Left colon (tissue), 2 donors: ENCODE measurements around the gene EGR1. TPM values are rescaled to one million over a fixed set of nuclear protein-coding genes. Genes with fewer than 3 reads are reported as not detected.
A peak's percentile ranks its signal among the peaks of the same experiment; 100 is the strongest.
"Not testable (repeated sequence)": the region's sequence is repeated elsewhere in the genome, so short reads cannot be mapped to it uniquely, and the experiment has no call there.

Experiments
- ATAC-seq: fragments of 200-7000 bp; cut with Tn5 transposase; one replicate; pipeline ENCODE4 v1.9.1; 2020; ENCODE audit warnings: mild to moderate bottlenecking, moderate library complexity
- DNase-seq, 2 donors: peaks; one replicate each; pipeline ENCODE4 v3.0.0-alpha.2; 2020
- intact Hi-C, 2 donors: fragments of 100-400 bp; cut with DNase I in 1 of 2; cut with micrococcal nuclease in 1 of 2; formaldehyde crosslinking; loops; one replicate each; pipeline versions ENCODE4 v1.11.2 to v1.14.0; 2022; cut with DNase I, micrococcal nuclease
- total RNA-seq, 2 donors: library from RNA; stranded (reverse); fragmentation: NEBNext Ultra II Directional; extraction: Animal tissue kit (Norgen Biotek cat#: 25700); gene quantifications; one replicate each; pipeline ENCODE4 v1.2.1, GENCODE V29; 2021
- donor health status: DM: no; HTN: no; CAD: no.
- donor health status: DM: yes; HTN: yes; CAD: no.

Gene EGR1
- total RNA-seq, 2 donors from 2014 or later = 29.8 to 102 TPM

DNA sequence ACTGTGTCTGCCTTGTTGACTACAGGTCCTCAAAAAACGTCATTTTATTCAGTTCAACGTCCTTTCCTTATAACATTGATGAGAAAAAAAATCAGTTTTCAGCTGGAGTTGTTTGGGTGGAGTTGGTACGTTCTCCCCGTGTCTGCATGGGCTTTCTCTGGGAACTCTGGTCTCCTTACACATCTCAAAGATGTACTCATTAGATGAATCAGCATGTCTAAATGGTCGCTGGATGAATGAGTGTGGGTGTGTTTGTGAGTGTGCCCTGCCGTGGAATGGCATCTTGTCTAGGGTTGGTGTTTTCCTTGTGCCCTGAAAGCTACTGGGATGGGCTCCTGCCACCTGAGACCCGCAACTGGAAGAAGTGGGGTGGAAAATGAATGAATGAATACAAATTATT is 30.1 kb downstream of the EGR1 start:
- ATAC-seq (no peak), DNase-seq (no peak)
- intact Hi-C loops = no loop called here

DNA sequence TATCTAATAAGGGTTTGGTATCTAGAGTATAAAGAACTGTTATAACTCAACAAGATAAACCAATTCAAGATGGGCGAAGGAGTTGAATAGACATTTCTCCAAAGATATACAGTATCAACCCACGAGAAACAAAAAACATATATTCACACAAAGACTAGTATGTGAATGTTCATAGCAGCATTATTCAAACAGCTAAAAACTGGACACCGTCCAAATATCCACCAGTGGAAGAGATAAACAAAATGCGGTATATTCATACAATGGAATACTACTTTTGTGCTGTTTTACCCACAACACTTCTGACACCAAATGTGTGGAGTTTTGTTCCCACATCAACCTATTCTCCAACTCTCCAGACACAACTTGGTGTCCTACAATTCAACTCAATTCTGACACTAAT is 33.1 kb downstream of the EGR1 start:
- DNase-seq (no peak), ATAC-seq (no peak)
- intact Hi-C loops = no loop called here

DNA sequence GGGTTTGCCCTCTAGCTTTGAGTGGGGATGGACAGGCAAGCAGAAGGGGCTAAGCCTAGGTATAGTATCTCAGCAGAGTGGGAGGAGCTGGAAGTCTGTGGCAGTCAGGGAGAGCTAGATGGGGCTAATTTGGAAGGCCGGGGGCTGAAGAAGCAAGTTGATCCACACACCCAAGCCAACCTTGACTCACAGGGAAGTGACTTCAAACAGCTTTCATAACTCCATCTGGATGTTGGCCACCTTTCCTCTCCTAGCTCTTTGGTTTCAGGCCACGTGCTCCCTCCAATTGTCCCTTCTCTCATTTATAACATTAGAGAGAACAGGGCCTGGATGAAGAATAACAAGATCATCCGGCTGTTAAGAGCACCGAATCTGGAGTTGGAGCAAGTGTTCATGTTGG is 36.8 kb downstream of the EGR1 start:
- ATAC-seq (no peak), DNase-seq (no peak)
- intact Hi-C loops = loop anchor here (5.0 to 10.0 kb wide), 2 partner anchors 50 to 57 kb away; no protein-coding TSS in a partner anchor

DNA sequence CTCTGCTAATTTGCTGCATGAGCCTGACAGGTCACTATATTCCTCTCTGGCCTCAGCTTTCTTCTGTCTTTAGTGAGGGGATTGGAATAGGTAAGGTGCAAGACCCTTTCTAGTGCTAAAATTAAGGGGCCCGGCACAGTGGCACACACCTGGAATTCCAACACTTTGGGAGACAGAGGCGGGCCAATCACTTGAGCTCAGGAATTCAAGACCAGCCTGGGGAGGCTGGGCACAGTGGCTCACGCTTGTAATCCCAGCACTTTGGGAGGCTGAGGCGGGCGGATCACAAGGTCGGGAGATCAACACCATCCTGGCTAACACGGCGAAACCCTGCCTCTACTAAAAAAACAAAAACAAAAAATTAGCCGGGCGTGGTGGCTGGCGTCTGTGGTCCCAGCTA is 37.2 kb downstream of the EGR1 start:
- ATAC-seq (no peak), DNase-seq (no peak)
- intact Hi-C loops = loop anchor here (5.0 to 10.0 kb wide), 2 partner anchors 50 to 58 kb away; no protein-coding TSS in a partner anchor

DNA sequence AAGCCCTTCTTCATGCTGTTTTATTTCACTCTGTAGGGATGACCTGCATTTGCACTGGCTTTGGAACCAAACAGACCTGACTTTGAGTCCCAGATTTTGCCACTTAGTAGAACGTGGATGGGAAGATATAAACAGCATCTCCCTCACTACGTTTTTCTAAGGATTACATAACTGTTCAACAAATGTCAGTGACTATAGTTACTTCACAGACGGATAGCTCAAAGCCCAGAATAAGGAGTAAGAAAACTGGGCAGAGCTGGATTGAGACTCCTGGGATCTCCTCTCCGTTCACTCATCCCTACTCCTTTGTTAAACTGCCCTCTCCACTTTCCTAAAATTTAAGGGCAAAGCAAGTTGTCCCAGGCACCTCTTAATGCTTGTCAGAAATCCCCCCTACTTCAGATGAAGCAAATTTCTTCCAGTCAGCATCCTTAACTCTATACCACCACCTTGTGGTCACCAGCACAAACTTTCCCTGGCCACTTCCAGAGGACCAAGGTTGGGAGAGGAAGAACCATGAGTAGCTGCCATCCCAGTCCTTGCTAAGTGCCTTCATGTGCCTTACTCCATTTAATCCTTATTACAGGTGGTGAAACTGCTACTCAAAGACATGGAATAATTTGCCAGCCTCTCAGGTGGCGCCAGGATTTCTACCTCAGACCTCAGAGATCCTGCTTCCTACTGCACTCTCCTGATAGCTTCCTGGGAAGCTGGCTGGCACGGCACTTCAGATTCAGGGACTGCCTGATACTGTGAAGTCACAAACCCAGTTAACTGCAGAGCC is 38.4 kb downstream of the EGR1 start:
- intact Hi-C loops = loop anchor here (5.0 to 10.0 kb wide), 2 partner anchors 51 to 59 kb away; no protein-coding TSS in a partner anchor
- DNase-seq (peak in 1 of 2 donors; percentile 15), ATAC-seq (peak; percentile 87)

DNA sequence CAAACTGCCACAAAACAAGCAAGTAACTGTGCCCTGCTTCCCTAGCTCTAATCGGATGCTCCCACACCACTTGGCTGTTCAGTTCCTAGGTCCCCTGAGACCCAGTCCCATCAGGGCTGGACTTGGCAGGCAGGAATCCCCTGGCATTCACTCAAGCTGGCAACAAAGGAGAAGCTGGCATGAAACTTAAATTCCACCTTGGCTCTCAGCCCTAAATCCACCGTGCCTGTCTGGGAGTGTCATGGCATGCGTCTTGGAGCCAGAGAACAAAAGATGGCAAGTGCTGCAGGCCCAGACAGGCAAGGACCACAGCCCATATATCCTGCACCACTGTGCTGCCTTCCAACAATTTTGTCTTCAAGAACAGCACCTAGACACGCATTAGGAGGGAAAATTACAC is 39.5 kb downstream of the EGR1 start:
- intact Hi-C loops = loop anchor here (5.0 to 10.0 kb wide), 2 partner anchors 52 to 60 kb away; no protein-coding TSS in a partner anchor
- ATAC-seq = peak; percentile 15
- DNase-seq = peak in 1 of 2 donors; percentile 27

DNA sequence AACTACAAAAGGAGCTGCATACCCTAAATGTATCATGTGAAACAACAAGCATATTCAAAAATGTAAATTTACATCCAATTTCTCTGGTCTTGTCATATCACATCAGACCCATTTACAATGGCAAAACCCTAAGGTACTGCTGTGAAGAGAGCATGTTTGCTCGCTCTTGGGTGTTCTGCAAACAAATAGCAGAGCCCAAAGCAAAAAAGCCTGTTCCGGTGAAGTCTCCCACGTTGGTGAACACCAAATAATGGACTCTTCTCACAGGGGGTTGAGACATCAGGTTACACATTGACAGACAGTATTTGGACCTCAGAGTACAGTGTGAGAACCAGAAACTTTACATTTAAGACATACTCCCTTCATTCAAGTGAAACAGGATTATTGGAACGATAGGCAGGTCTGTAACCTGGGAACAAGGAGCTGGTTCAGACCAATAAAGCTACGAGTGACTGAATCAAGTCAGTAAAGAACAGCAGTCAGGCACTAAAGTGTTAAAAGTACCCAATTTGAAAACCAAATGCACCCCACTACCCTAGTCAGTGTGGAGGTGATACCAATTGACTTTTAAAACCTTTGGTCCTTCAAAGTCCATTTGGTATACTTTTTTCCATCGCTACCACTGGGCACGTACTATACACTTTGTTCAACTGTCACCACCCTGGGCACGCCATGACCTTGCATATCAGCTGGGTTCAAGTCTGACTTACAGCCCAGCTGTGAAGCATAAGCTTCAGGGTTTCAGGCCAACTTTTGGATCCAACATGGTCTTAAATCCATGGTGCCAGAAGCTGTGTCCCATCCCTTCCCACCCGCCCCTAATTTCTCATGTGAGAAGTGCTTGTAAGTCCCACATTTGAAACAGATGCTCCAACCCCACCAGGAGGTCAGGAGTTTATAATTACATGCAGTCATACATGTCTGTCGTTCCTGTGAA is 41.4 kb downstream of the EGR1 start:
- intact Hi-C loops = loop anchor here in 1 of 2 donors (10.0 kb wide), 1 partner anchor 62 kb away; no protein-coding TSS in a partner anchor
- no peak for ATAC-seq
- no peak for DNase-seq

DNA sequence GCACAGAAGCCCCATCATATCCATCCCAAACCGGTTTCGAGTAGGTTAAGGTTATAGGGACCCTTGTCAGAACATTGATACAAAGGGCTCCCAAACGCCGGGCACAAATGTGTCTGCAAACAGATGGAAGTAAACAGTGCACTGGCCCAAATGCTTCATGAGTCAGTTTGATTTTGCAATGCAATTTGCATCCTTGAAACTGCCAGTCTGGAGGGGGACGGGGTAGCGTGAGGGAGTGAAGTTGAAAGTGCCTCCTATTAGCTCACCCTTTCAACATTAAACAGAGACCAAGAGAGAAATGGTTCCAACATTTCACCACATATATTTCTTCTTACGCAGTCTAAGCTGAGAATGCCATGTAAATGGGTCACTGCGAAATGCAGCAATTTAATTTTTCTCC is 42.2 kb downstream of the EGR1 start:
- not testable (repeated sequence) for ATAC-seq

DNA sequence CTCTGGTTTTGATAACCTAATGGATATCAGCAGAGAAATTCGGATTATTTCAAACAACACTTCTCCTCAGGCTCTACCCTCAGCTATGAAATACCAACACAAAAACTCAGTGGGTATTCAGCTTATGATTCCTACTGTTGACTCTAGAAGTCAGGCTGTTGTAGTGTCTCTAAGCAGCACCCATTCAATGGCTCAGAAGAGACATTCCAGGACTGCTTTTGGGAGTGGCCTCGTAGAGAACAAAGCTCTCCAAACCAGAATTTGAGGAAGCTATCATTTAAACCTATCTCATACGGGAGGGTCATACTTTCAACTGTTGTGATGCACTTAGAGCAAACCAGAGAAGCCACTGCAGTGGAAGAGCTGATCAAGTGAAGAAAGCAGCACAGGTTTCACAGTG is 43.7 kb downstream of the EGR1 start:
- ATAC-seq (no peak), DNase-seq (no peak)
- intact Hi-C loops = loop anchor here in 1 of 2 donors (10.0 kb wide), 1 partner anchor 64 kb away; no protein-coding TSS in a partner anchor

More for the DNA sequence above, 42.2 kb downstream of the EGR1 start:
- DNase-seq = not testable (repeated sequence)
- intact Hi-C loops = loop anchor here in 1 of 2 donors (10.0 kb wide), 1 partner anchor 63 kb away; no protein-coding TSS in a partner anchor

DNA sequence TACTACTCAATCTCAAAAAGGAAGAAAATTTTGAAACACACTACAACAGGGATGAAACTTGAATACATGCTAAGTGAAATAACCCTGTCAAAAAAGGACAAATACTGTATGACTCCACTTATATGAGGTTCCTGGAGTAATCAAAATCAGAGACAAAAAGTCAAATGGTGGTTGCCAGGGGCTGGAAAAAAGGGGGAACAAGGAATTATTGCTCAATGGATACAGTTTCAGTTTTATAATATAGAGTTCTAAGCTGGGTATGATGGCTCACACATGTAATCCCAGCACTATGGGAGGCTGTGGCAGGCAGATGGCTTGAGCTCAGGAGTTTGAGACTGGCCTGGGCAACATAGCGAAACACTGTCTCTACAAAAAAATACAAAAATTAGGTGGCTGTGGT is 48.7 kb downstream of the EGR1 start:
- intact Hi-C loops = no loop called here
- ATAC-seq (no peak), DNase-seq (no peak)

DNA sequence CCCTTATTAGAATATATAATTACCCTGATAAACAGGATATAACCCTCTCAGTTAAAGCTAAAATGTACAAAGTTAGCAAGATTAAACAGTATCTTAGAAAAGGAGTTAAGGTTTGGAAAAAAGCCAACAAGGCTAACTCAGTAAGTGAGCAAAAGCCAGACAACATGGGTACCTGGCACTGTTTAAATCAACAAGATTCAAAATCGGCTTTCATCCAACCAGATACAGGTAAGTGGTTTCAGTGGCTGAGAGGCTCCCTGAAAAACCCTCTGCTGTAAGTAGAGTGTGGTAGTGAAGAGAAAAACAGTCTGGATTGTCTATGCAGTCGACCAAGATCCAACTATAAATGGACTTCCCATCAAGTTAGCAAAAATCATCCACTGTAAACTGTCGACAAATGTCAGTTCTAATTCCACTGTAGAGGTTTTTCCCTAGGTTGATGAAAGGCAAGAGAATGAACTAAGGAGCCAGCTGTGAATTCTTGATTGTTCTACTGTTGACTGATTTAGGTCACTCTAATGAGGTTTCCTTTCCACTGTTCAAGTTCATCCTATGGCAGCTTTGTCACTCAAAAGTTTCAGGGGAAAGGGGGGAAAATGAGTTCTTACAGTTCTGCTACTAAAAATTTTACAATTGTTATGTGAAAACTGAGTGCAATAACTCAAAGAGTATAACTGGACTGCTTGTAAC is 50.4 kb downstream of the EGR1 start:
- intact Hi-C loops = no loop called here
- ATAC-seq = no peak
- DNase-seq = no peak

DNA sequence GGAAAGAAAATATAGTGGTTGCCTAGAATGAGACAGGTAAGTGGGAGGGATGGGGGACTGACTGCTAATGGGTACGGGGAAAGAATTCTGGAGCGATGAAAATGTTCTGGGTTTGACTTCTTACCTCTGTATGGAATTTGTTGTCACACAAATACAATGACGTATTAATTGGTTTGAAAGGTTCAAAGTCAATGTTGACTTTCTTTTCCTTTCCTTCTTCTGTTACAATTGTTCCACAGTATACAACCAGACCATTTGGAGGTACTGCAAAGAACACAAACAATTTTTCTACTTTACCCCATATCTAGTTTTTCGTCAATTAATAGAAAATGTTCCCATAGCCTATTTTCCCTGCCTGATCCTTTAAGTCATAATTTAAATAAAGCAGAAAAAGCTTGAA is 52.2 kb downstream of the EGR1 start:
- intact Hi-C loops = no loop called here
- peak; percentile 26 for ATAC-seq
- DNase-seq = no peak

Other genes starting within 250 kb of the EGR1 start
- gene GFRA3, start 190.9 kb upstream of the EGR1 start, total RNA-seq = 1 to 10 TPM in 1 of 2 donors, under 1 TPM in 1; 0.82 to 1.3 TPM
- gene CDC25C, start 133.7 kb upstream of the EGR1 start, total RNA-seq = 1 to 10 TPM; 1.3 to 2.4 TPM
- gene FAM53C, start 127.2 kb upstream of the EGR1 start, total RNA-seq = 10 to 100 TPM in 1 of 2 donors, 1 to 10 TPM in 1; 9.2 to 15.4 TPM
- 10 to 100 TPM; 62.4 to 63.2 TPM for gene KDM3B, start 112.8 kb upstream of the EGR1 start, total RNA-seq
- 1 to 10 TPM in 1 of 2 donors, under 1 TPM in 1; 0.55 to 3.1 TPM for gene REEP2, start 26.4 kb upstream of the EGR1 start, total RNA-seq
- gene ETF1, start 77.8 kb downstream of the EGR1 start, total RNA-seq = 10 to 100 TPM; 73.5 to 83.3 TPM
- 100 to 1,000 TPM; 175 to 206 TPM for gene HSPA9, start 109.9 kb downstream of the EGR1 start, total RNA-seq